CD4-positive, alpha-beta T cell treated with Interleukin-15 for 1 hour (primary cell): ENCODE measurements around the gene B9D1.

ENCODE experiments used
- DNase-seq: peaks from one replicate; pipeline ENCODE4 v3.0.0-alpha.2; 2020

The B9D1 gene

DNA sequence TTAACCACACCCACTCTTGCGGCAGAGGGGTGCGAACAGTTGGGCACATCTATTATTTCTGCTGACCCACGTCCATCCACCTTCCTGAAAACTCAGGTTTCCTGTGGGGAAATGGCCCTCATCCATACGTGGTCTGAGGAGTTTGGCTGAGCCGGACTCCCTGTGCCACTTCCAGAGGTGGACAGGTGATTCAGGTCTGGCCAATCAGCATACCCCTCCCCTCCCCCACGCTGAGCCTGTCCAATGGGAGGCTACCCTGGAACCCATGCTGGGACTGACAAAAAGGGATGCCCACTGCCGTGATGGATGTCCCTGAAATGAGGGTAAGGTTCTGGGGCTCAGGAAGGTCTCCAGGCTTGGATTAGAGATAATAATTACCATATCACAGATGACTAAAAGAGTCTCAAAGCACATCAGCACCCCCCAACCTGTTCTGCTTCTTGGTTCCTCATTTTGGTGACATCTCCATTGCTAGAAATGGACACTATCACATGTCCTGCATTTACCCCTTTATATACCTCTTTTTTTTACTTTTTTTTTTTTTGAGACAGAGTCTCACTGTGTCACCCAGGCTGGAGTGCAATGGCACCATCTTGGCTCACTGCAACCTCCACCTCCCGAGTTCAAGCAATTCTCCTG is 10.5 kb upstream of the B9D1 start:
- DNase-seq: no peak

DNA sequence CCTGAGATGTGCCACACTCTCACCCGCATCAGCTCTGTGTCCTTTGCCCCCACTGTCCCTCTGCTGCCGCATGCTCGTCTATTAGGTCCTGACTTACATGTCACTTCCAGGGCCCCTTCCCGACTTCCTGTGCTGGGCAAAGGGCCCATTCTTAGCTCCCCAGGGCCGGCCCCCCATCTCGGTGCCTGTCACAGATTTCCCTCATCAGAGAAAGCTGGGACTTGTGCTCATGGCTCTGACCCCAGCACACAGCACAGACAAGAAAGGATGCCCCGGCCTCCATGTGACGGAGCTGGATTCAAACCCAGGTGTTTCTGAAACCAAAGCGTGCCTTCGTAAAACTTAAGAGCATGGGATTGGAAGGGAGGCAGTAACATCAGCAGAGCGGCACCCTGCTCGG is 9.9 kb upstream of the B9D1 start:
- no peak for DNase-seq

DNA sequence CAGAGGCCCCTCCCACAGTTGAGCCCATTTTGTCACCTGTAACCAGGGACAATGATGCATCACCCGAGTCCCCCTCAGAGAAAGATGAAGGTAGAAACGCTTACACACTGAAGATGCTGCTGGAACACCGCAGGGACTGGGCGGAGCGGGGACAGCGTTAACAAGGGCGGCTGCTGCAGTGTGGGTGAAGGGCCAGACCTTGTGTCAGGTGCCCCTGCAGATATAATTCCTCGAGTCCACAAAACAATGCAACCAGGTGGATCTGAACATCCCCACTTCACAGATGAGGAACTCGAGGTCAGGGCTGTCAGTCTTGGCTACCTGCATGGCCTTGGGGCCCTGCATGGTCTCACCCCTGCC is 9.5 kb upstream of the B9D1 start:
- no peak for DNase-seq

DNA sequence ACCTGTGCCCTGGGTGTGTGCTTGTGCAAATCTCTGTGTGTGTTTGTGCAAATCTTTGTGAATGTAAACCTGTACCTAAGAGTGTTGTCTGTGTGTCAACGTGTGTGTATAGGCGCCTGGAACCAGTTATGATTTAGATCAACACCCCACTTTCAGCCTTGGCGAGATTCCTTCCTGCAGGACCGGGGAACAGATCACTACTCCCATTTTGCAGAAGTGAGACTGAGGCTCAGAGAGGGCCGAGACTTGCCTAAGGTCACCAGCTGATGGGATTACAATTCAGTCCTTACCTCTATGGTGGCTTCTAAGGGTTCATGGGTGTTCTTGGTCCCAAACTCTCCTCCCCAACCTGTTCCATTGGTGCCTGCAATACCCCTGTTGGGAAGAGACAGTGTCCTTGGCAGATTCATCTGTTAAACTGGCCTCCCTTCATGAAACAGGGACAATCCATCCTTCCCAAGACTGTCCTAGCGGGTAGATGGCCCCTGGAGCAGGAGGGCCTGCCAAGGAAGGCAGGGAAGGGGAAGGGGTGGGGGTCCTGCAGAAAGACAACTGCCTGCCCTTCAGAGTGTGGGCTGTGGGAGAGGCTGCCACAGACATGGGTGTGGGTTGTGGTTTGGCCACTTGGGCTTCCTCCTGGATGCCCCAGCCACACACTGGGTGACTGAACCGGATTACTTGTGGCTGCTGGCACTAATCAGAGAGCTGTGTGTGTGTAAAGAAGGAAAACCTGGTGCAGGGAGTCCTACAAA is 8.9 kb upstream of the B9D1 start:
- peak; percentile 44 for DNase-seq

DNA sequence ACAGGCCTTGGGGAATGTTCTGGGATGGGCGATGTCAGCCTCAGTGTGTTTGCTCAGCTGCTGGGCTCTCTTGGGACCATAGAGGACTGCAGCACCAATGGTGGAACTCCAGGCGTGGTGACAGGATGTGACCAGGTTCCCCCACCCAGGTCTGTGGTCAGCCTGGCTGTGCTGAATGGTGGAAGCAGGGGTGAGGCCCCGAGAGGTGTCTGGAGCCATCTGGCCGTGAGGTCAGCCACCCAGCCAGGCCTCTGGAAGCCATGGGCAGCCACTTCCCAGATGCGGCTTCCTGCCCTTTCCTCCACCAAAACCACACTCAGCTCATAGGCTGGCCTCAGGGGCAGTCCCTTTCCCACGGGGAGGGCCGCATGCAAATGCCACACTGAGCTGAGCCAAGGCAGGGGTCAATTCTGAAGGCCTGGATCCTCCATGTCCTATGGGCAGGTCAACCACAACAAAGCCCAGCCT is 8.0 kb upstream of the B9D1 start:
- peak; percentile 73 for DNase-seq

DNA sequence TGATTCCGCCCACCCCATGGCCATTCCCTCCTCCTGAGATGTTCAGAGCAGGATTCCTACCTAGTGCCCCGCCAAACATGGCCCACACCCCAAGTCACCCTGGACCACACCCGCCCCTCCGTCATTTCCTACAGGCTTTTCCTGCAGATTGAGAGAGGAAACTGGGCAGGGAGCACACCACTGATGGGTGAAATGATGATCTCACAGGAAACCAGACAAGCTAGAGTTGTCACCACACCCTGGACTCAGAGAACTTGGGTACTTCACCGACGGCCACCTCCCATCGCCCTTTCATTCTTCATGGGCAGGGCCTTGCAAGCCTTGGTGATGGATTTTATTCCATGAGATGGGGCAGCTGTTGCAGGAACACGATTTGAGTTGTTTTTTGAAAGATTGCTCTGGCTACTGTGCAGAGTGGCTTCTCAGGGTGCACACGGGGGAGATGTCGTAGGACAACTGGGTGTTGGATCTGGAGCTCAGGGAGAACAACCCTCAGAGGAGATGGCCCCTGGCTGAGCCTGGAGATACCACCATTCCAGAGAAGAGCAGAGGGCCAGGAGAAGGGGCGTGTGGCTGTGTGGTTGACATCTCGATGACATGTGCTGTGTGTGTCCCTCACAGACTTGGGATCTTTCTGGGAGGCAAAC is 7.4 kb upstream of the B9D1 start:
- peak; percentile 74 for DNase-seq

DNA sequence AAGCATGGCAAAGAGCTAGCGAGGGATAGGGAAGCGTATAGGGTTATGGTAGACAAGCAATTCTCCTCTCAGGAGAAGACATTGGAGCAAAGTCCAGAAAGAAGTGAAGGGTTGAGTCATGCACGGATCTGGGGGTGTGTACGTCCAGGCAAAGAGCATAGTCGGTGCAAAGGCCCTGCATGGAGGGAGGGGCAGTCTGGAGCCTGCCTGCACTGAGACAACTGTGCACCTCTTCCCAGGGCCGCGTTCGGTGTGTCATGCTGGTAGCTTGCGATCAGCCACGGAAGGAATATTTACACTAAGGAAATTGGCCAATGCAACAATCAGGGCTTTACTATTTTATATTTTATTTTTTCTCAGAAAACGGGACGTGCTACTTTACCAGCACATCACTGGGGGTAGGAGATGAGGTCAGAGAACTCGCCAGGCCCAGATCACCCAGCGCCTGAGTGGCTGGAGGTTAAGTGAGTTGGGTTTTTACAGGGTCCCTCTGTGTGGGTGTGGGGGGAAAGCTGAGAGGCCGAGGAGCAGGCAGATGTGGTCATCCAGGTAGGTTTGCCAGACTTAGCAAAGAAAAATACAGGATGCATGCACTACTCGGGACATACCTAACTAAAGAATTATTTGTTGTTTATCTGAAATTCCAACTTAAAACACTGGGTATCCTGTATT is 6.7 kb upstream of the B9D1 start:
- DNase-seq: no peak

DNA sequence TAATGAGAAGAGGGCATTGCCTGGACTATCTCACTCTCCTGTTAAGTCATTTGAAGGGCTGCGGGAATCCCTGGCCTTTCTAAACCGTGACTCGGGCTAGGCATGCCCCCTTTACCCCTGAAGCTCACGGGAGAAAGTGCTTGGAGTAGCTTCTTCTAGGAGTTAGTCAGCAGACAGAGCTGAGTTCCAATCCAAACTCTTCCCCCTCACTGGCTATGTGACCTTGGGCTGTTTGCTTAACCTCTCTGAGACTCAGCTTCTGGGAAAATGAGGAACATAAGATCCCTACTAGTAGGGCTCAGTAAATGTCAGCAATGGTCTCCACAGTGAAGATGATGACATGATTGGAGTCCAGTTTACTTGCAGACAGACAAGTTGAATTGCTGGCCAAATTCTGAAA is 5.7 kb upstream of the B9D1 start:
- DNase-seq: no peak

DNA sequence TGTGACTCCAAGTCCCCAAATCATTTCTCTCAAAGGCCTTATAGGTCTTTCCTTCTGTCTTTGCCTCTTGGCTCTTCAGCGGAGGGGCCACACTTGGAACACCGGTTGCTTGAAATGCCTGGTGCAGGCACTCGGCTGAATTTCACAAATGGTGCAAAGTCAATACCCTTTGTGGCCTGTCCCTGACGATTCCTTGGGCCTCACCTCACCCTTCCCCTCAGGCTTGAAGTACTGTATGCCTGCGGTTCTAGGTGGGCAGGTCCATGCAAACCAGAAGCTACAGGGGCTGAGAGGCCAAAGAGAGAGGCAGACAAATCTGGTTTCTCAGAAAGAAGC is 4.1 kb upstream of the B9D1 start:
- no peak for DNase-seq

DNA sequence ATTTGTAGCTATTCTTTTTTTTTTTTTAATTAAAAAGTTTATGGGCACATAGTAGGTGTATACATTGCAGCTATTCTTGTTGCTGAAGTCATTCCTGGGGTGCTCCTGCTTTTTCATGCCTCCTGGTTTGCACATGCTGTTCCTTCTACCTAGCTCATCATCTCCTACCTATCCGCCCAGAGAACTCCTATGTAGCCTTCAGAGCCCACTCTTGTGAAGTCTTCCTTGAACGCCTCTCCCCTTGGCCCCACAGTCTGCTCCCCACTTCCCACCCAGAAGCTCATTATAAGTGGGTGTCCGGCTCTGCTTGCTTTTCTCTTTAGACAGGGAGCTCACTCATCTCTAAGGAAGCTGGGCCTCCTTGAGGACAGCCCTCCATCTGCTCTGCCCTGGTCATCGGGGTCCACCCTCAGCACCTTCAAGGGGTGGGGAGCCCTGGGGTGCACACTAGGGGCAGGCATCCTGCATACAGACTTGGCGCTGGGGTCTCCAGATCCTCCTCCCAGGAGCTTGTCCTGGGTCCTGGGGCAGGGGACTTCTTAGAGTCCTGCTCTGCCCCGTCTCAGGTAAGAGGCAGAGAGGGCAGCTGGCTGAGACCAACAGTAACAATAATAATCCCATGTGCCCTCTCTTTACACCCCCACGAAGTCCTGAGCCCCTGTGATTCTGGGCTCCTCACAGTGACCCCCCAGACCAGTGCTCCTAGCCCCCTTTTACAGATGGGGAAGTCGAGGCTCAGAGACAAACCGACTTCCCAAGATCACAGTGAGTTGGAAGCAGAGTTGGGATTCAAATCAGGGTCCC is 3.5 kb upstream of the B9D1 start:
- DNase-seq: no peak

DNA sequence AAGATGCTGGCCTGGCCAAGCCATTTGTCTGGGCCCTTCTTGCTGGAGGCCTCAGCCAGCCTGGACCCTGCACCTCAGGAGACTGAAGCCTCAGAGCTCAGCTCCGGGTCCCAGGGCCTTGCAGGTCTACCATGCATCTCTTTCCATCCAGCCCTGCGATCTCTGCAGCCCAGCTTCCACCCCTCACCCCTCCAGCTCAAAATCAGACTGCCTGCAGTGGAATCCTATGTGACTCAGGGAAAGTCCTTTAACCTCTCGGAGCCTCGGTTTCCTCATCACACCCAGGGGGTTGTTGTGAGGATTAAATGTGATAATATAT is 2.9 kb upstream of the B9D1 start:
- no peak for DNase-seq

DNA sequence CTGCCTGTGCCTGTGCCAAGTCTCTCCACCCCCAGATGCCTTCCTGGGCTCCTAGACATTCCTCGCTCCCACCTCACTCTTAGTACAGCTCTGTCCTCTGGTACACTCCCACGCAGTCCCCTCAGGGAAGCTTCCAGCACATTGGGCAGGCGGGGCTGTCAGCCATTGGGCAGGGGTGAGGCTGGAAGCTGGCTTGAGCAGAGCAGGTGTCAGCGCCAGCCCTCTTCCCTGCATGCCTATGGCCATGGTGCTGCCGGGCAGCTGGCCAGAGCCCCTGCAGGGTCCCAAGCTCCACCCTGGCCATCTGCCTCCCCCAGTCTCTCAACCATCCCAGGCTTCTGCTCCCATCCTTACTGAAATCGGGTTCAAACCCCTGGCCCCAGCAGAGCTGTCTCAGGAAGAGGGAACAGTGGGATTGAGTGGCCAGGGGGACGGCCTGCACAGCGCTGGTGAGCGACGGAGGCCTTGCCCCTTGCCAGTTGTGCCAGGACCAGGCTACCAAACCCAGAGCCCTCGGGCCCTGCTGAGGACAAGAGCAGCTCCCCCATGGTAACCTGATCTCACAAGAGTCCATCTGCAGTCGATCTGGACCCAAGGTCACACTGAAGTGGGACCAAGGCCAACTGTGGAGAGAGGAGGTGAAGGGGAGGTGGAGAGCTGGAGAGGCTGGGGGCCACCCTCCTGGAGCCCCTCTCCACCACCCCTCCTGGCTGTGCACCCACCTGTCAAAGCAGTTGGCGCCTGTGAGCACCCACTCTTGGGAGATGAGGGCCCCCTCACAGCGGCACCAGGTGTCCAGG is 2.4 kb upstream of the B9D1 start:
- DNase-seq: no peak

DNA sequence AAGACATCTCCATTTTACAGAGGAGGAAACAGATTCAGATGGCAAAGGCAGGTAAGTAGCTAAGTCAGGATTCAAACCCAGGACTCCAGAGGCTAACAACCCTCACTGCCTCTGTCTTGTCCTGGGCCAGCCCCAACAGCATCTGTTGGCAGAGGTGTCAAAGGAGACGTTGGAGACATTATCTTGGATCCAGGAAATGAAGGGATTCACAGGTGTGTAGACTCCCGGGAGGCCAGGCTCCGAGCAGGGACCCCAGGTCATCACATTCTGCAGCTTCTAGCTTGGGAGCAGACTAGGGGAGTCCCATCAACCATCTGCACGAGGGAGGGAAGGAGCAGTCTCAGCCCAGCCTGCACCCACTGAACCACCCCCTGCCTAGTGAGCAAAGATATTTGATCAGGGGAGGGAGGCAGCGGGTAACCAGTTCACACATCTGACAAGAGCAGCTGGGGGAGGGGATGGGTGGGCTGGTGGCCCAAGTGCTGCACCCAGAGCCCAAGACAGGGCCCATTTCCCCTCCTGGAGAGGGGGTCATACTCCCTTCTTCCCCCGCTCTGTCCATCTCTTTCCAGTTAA is 1.0 kb upstream of the B9D1 start:
- DNase-seq: no peak

DNA sequence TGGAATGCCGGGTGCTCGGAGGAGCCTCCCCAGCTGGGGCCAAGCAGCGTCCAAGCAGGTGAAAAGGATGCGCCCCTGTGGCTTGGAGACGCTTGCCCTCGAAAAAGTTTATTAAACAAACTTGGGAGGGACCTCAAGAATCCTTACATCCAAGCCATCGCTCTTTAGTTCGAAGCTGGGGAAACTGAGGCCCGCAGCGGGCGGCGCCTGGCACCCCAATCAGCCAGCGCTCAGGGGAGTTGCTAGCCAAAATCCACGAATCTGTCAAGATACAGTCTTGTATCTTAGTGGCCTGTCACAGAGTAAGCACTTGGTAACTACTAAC is 553 bp upstream of the B9D1 start:
- DNase-seq: no peak

DNA sequence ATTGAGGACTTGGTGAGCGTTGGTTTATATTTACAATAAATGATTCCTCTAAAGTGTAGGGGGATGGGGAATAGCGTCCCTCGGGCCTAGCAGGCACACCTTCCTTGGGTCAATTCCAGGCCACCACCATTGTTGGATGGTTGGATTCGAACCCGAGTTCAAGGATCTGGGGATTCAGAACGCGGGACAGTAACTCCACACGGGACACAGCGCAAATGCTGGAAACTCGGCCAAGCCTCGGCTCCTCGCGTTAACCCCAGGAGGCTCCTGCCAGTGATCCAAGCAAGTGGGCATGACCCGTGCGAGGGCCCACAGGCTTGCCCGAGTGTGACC is 613 bp downstream of the B9D1 start:
- no peak for DNase-seq

DNA sequence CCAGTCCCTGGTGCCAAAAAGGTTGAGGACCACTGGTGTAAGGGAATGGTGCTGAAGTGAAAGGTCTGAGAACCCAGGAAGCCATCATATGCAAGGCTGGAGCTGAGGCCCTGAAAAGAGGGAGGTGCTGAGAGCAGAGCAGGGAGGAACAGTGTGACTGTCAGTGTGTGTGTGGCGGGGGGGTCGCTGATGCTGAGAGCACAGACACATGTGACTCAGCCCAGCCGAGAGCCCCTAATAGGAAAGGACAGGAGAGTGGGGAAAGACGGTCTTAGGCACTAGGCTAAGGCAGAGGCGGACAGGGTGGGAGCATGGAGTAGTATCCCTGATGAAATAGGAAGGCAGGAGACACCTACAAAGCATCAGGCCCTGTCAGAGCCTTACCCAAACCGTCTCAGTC is 1.2 kb downstream of the B9D1 start:
- no peak for DNase-seq

DNA sequence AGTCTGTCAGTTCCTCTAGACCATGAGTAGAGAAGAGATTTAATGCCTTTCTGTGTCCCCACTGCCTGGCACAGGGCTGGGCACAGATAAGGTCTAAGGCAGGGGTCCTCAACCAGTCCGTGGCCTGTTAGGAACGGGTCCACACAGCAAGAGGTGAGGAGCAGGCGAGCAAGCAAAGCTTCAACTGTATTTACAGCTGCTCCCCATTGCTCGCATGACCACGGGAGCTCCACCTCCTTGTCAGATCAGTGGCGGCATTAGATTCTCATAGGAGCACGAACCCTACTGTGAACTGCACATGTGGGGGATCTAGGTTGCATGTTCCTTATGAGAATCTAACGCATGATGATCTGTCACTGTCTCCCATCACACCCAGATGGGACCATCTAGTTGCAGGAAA is 1.8 kb downstream of the B9D1 start:
- DNase-seq: no peak

DNA sequence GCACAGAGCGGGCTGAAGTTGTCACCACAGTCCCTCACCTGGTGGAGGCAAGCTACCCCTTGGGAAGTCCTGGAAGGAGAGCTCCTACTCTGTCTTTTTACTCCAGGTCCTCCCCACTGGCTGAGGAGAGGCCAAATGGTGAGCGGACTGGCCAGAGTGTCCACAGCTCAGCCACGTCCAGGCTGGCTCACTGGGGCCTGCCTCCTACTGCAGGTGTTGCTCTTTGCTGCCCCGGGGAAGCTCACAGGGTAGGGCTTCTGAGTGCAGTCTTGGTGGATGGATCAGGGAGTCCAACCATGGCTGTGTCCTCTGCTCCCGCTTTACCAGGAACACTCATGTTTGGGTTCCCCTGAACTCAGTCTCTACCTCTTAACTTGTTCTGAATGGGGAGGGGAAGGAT is 2.7 kb downstream of the B9D1 start:
- DNase-seq: no peak

DNA sequence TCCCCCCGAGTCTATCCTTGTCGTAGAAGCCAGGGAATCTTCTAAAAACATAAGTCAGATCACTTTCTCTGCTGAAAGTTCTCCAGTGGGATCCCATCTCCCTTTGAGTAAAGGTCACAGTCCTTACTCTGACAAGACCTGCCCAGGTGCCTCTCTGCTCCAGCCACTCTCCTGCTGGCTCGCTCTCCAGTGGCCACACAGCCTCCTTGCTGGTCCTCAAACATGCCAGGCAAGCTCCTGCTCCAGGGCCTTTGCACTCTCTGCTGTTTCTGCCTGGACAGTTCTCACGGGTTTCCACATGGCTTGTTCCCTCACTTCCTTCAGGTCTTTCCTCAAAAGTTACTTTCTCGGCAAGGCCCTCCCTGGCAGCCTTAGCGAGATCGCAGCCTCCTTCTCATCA is 3.4 kb downstream of the B9D1 start:
- no peak for DNase-seq

DNA sequence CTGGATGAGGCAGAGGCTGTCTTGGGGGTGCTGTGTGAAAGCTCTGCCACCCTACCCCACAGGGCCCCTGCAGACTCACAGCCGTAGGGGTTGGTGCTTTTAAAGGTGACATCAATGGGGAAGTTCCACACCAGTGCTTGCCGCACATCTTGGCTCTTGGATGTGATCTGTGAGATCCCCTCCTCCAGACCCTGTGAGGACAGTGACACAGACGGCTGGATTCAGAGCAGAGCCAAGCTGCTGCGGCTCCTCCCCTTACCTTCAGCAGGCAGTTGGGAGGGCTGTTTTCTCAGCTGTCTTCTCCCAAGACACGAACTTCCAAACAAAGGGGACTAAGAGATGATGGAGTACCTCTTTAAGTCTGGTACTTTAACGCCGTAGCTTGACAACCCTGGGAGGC is 4.8 kb downstream of the B9D1 start:
- DNase-seq: no peak

DNA sequence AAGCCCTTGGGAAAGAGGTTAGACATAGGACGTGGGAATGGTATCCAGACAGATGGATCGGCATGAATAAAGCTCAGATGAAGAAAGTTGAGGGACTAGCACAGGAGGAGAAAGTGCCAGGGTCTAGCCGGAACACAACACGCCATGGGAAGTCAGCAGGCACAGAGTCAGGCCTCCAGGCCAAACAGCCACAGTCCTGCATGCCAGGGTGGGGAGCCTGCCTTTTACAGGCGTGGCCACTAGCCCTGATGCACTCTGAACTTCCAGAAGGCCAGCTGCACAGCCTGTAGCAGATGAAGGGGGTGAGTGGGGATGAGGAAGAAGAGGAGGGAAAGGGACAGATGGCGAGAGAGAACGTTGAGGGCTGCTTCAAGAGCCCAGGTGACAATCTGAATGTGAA is 5.2 kb downstream of the B9D1 start:
- DNase-seq: no peak

DNA sequence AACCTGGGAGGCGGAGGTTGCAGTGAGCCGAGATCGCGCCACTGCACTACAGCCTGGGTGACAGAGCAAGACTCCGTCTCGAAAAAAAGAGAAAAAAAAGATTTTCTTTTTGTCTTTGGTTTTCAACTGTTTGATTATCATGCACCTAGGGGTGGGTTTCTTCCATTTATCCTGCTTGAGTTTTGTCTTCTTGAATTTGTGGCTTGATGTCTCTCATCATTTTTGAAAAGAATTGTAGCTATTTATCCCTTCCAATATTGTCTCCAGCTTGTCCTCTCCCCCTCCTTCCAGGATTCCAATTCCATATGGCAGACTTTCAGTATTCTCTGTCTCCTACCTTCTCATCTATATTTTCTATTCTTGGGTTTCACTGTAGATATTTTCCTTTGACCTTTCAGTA is 7.8 kb downstream of the B9D1 start:
- DNase-seq: no peak
